Measurements from ENCODE around the gene C1orf116.

C1orf116 gene

GRCh38 chr1:207020065-207020708, 12.4 kb downstream of the C1orf116 start:
- H3K4me3 ChIP-seq (ENCODE audit: low read length), result no peak overlapping the region
- DNase-seq (ENCODE audit: low read depth), result no peak
- TF ChIP-seq, protein P1, sequence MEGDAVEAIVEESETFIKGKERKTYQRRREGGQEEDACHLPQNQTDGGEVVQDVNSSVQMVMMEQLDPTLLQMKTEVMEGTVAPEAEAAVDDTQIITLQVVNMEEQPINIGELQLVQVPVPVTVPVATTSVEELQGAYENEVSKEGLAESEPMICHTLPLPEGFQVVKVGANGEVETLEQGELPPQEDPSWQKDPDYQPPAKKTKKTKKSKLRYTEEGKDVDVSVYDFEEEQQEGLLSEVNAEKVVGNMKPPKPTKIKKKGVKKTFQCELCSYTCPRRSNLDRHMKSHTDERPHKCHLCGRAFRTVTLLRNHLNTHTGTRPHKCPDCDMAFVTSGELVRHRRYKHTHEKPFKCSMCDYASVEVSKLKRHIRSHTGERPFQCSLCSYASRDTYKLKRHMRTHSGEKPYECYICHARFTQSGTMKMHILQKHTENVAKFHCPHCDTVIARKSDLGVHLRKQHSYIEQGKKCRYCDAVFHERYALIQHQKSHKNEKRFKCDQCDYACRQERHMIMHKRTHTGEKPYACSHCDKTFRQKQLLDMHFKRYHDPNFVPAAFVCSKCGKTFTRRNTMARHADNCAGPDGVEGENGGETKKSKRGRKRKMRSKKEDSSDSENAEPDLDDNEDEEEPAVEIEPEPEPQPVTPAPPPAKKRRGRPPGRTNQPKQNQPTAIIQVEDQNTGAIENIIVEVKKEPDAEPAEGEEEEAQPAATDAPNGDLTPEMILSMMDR (conservative IDR thresholded peaks at IDR 0.05; ENCODE audit: low read depth, low read length), result no peak

DNA sequence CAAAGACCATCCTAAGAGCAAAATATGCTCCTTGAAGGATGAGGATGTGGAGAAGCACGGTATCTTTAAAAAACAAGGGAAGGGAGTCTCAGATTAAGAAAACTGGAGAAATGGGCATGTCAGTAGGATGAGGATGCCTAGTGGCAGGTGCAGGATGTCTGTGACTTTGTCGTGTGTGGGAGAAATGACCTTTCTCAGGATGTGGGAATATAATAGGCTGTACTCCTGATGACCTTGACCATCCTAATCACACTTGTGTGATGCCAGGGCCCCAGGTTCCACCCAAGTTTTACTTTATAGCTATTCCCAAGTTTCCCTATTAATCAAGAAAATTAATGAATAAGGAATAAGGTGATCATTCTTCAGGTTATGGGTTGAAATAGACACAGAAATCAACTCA, 12.9 kb downstream of the C1orf116 start:
- TF ChIP-seq, protein P1 (conservative IDR thresholded peaks at IDR 0.05; ENCODE audit: low read depth, low read length), result no peak
- no peak for DNase-seq (ENCODE audit: low read depth)
- no peak overlapping the region for H3K4me3 ChIP-seq (ENCODE audit: low read length)

DNA sequence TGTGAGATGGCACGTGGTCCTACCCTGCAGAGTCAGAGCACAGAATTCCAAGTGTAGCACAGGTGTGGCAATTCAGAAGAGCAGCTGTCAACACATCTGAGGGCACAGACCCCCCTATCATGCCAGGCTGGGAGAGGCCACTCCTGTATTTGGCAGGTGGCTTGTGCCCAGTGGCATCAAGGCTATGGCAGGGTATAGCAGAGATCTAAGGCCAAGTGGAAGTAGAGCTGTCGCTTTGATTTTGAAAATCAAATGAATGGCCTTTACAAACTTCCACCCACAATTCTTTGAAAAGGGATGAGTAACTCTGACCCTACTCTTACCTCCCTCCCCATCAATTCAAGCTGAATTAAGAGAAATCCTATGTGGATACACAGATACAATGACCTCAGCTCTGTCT, 13.4 kb downstream of the C1orf116 start:
- no peak for DNase-seq (ENCODE audit: low read depth)
- no peak overlapping the region for H3K4me3 ChIP-seq (ENCODE audit: low read length)
- TF ChIP-seq, protein P1 (conservative IDR thresholded peaks at IDR 0.05; ENCODE audit: low read depth, low read length), result no peak

DNA sequence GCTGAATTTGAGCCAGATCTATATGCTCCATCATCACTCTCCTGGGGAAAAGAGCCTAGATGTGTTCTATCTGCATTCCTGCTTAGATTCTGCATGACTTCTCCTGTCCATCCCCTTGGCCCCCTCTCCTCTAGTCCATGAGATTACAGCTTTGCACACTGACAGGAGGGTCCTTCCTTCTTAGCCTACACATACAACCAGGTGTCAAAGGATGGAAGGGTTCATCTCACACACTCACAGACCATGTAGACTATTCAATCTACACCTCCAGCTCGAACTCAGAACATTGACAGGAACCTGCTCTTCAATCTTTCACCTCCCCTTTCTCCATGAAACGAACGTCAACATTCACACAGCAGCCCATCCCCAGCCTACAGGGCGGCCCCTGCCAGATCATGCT, 13.8 kb downstream of the C1orf116 start:
- no peak for DNase-seq (ENCODE audit: low read depth)
- H3K4me3 ChIP-seq (ENCODE audit: low read length), result no peak overlapping the region
- TF ChIP-seq, protein P1 (conservative IDR thresholded peaks at IDR 0.05; ENCODE audit: low read depth, low read length), result no peak

DNA sequence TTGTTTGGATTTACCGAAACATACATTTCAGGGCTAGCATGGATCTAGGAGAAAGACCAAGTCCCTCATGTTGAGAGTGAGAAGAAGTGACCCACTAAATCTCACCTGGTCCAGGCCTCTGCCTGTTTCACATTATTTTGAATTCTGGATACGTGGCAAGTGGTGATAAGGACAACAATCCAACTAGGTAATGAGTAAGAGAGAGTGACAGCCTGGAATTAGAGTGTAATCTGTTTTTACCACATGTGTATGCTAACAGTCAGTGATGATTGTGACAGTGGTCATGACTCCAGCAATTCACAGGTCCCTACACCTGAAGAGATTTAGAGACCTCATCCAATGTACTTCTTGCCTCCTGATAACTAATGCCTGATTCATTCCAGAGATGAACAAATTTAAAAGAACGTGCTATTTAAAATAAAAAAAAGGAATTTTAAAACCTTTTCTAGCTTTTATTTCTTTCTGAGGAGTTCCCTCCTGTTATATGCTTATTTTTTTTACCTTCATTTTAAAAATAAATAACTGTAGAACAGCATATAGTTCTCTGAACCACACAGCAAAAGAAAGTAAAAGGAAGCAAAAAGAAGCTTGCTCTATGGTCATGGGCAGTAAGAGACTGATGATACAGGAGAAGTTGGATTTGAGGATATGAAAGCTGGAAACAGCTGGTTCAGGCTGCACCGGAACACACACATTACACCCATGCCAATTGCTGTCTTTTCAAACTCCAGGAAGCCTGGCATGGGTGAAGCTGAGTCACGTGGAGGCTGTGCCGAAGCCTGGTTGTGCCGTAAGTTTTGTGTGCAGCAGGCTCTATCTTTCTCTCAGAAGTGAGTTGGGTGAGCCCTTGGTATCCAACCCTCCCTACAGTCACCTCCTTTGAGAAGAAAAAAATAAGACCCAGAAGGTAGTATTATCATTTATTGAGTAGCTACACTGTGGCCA, 14.7 kb downstream of the C1orf116 start:
- TF ChIP-seq, protein P1 (conservative IDR thresholded peaks at IDR 0.05; ENCODE audit: low read depth, low read length), result no peak
- no peak overlapping the region for H3K4me3 ChIP-seq (ENCODE audit: low read length)
- no peak for DNase-seq (ENCODE audit: low read depth)

DNA sequence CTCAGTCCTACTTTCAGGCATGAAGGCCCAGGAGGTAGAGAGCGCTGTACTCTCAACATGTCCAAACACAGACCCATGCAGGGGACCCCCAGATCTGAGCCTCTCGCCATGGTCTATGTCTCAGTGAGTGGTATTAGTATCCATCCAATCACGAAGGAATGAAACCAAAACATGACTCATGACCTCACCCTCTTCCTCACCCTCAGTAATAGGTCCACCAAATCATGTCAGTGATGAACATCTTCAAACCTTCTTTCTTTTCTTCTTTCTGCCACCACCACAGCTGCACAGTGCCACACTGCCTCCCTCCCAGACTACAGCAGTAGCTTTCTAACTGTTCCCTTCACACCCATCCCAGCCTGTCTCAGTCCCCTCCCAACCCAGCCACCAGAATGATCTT, 16.8 kb downstream of the C1orf116 start:
- H3K4me3 ChIP-seq (ENCODE audit: low read length), result no peak overlapping the region
- DNase-seq (ENCODE audit: low read depth), result no peak
- TF ChIP-seq, protein P1 (conservative IDR thresholded peaks at IDR 0.05; ENCODE audit: low read depth, low read length), result no peak

Measured in retinal pigment epithelial cell (primary cell).